H1 (cell line): ENCODE results near the gene UBAP1. TPM values are rescaled to one million over a fixed set of nuclear protein-coding genes. Genes with fewer than 3 reads are reported as not detected.

Source experiments
- CTCF ChIA-PET: fragments of 300-600 bp; sonication (Branson Sonifier 250); formaldehyde crosslinking; loops from one replicate; lab custom pipeline; 2021; ENCODE audit not compliant: partially characterized antibody; lab: Charles Lee
- POLR2A ChIA-PET: fragments of 300-600 bp; sonication (Branson Sonifier 250); formaldehyde crosslinking; loops from one replicate; lab custom pipeline; 2021; ENCODE audit warnings: inconsistent platforms; ENCODE audit not compliant: partially characterized antibody; lab: Charles Lee
- DNase-seq, 2 experiments: peaks; one replicate each; pipeline versions ENCODE4 v3.0.0 to v3.0.0-alpha.2; 2010 to 2022; ENCODE audit warnings: low spot score in 2 of 2, low read depth in 1 of 2, mixed read lengths in 1 of 2
- FAIRE-seq: peaks from 2 replicates; lab custom pipeline; 2011; peaks lifted over from hg19 to GRCh38; lab: Jason Lieb, UNC
- H2AFZ ChIP-seq: 2 replicates; pipeline ENCODE4 v1.8.1; 2012; ENCODE audit warnings: low read length, inconsistent platforms
- H2AK5ac ChIP-seq: 2 replicates; pipeline ENCODE4 v1.6.1; 2013; ENCODE audit warnings: low read depth, low read length
- H2BK120ac ChIP-seq: replicated peaks from 2 replicates; pipeline ENCODE3; 2013; ENCODE audit warnings: low read depth, low read length, inconsistent platforms
- H2BK12ac ChIP-seq: 2 replicates; pipeline ENCODE4 v1.6.1; 2013; ENCODE audit warnings: low read depth, low read length
- H2BK15ac ChIP-seq: 2 replicates; pipeline ENCODE4 v1.6.1; 2013; ENCODE audit warnings: low read length
- H2BK20ac ChIP-seq: 2 replicates; pipeline ENCODE4 v1.6.1; 2013; ENCODE audit warnings: low read length
- H2BK5ac ChIP-seq: 2 replicates; pipeline ENCODE4 v1.6.1; 2013; ENCODE audit warnings: low read depth, low read length
- H3K14ac ChIP-seq: 2 replicates; pipeline ENCODE4 v1.6.1; 2013; ENCODE audit warnings: inconsistent platforms; ENCODE audit not compliant: insufficient read length
- H3K18ac ChIP-seq: 2 replicates; pipeline ENCODE4 v1.6.1; 2013; ENCODE audit warnings: low read length; ENCODE audit errors: extremely low read depth
- H3K23ac ChIP-seq: 2 replicates; pipeline ENCODE4 v1.6.1; 2013; ENCODE audit warnings: inconsistent platforms; ENCODE audit not compliant: insufficient read length
- H3K23me2 ChIP-seq: 2 replicates; pipeline ENCODE4 v1.6.1; 2013; ENCODE audit warnings: low read depth, low read length
- H3K27ac ChIP-seq: 2 replicates; pipeline ENCODE4 v1.6.1; 2011; ENCODE audit warnings: low read depth, low read length, inconsistent platforms
- H3K27me3 ChIP-seq, 4 experiments: replicated peaks in 1 of 4; 1 replicate in 1 of 4; 2 replicates in 3 of 4; pipeline versions ENCODE4 v1.6.1 to v1.8.1; 2011 to 2013; ENCODE audit warnings: low read length in 3 of 4, mild to moderate bottlenecking in 3 of 4, inconsistent platforms in 2 of 4, mixed read lengths in 2 of 4, moderate library complexity in 1 of 4; ENCODE audit not compliant: control insufficient read depth in 3 of 4, insufficient read depth in 3 of 4; ENCODE audit errors: extremely low read depth in 1 of 4
- H3K36me3 ChIP-seq, 4 experiments: 2 replicates each; pipeline versions ENCODE4 v1.6.1 to v1.8.1; 2011 to 2013; ENCODE audit warnings: mild to moderate bottlenecking in 4 of 4, low read length in 3 of 4, moderate library complexity in 2 of 4, control low read depth in 1 of 4, inconsistent platforms in 1 of 4; ENCODE audit not compliant: insufficient read depth in 4 of 4, control insufficient read depth in 2 of 4
- H3K4ac ChIP-seq: replicated peaks from 2 replicates; pipeline ENCODE3; 2013; ENCODE audit warnings: low read length, low read depth, mixed read lengths, inconsistent platforms; ENCODE audit not compliant: insufficient read length
- H3K4me1 ChIP-seq, 4 experiments: replicated peaks in 1 of 4; 1 replicate in 1 of 4; 2 replicates in 3 of 4; pipeline versions ENCODE4 v1.6.1 to v1.8.1; 2011 to 2013; ENCODE audit warnings: low read length in 3 of 4, inconsistent platforms in 2 of 4, mixed read lengths in 1 of 4; ENCODE audit not compliant: insufficient read depth in 4 of 4, control insufficient read depth in 3 of 4
- H3K4me2 ChIP-seq, 2 experiments: 2 replicates each; pipeline versions ENCODE4 v1.6.1 to v1.8.1; 2011 to 2013; ENCODE audit warnings: low read depth in 2 of 2, low read length in 2 of 2, control low read depth in 1 of 2, inconsistent platforms in 1 of 2, mild to moderate bottlenecking in 1 of 2; ENCODE audit not compliant: insufficient read depth in 1 of 2
- H3K4me3 ChIP-seq, 4 experiments: fragments of 200-600, 300-600 bp in 1 of 4; sonication (generic), shearing (Covaris generic), sonication (Bioruptor Twin) in 1 of 4; 2 replicates each; pipeline versions ENCODE4 v1.5.1 to v1.8.1; 2011 to 2016; ENCODE audit warnings: low read length in 4 of 4, low read depth in 3 of 4, control low read depth in 2 of 4, inconsistent platforms in 2 of 4, mild to moderate bottlenecking in 2 of 4, mixed read lengths in 1 of 4, moderate library complexity in 1 of 4; ENCODE audit not compliant: insufficient read depth in 2 of 4; ENCODE audit errors: extremely low read depth in 1 of 4
- H3K56ac ChIP-seq: replicated peaks from 2 replicates; pipeline ENCODE3; 2013; ENCODE audit warnings: low read depth, mild to moderate bottlenecking, mixed read lengths, low read length, inconsistent platforms; ENCODE audit not compliant: insufficient read length
- H3K79me1 ChIP-seq: 2 replicates; pipeline ENCODE4 v1.6.1; 2013; ENCODE audit warnings: low read depth, low read length, control low read depth
- H3K79me2 ChIP-seq, 2 experiments: 2 replicates each; pipeline versions ENCODE4 v1.6.1 to v1.8.1; 2012 to 2013; ENCODE audit warnings: low read length in 2 of 2, mild to moderate bottlenecking in 2 of 2, inconsistent platforms in 1 of 2; ENCODE audit not compliant: insufficient read depth in 2 of 2, control insufficient read depth in 1 of 2
- H3K9ac ChIP-seq, 4 experiments: replicated peaks in 1 of 4; 1 replicate in 1 of 4; 2 replicates in 3 of 4; pipeline versions ENCODE4 v1.6.1 to v1.8.1; 2011 to 2013; ENCODE audit warnings: low read depth in 3 of 4, low read length in 3 of 4, control low read depth in 2 of 4, mild to moderate bottlenecking in 2 of 4, moderate library complexity in 2 of 4, inconsistent platforms in 1 of 4; ENCODE audit errors: extremely low read depth in 1 of 4
- H3K9me3 ChIP-seq, 2 experiments: 2 replicates each; pipeline versions ENCODE4 v1.6.1 to v1.8.1; 2012 to 2013; ENCODE audit warnings: mild to moderate bottlenecking in 2 of 2, moderate library complexity in 2 of 2, control low read depth in 1 of 2, inconsistent platforms in 1 of 2, low read depth in 1 of 2, low read length in 1 of 2, mixed read lengths in 1 of 2; ENCODE audit not compliant: insufficient read depth in 2 of 2
- H4K20me1 ChIP-seq, 2 experiments: replicated peaks in 1 of 2; 2 replicates each; pipeline versions ENCODE3 to v1.8.1; 2011 to 2013; ENCODE audit warnings: inconsistent platforms in 2 of 2, low read length in 2 of 2, mild to moderate bottlenecking in 1 of 2; ENCODE audit not compliant: insufficient read depth in 2 of 2, control insufficient read depth in 1 of 2
- H4K5ac ChIP-seq: 2 replicates; pipeline ENCODE4 v1.6.1; 2013; ENCODE audit warnings: low read length, low read depth, mixed read lengths, inconsistent platforms; ENCODE audit not compliant: insufficient read length
- H4K8ac ChIP-seq: 2 replicates; pipeline ENCODE4 v1.8.0; 2013; ENCODE audit warnings: mild to moderate bottlenecking, moderate library complexity, low read length, inconsistent platforms; ENCODE audit not compliant: insufficient read depth; ENCODE audit errors: extremely low read depth
- H4K91ac ChIP-seq: replicated peaks from 2 replicates; pipeline ENCODE3; 2013; ENCODE audit warnings: low read length, mixed read lengths, inconsistent platforms; ENCODE audit not compliant: insufficient read length
- GABPA ChIP-seq: IDR thresholded peaks from 2 replicates; pipeline ENCODE4 v1.6.1; 2011; ENCODE audit warnings: mild to moderate bottlenecking, low read length, moderate library complexity, borderline replicate concordance; ENCODE audit not compliant: insufficient read depth
- POU5F1 ChIP-seq: IDR thresholded peaks from 2 replicates; pipeline ENCODE4 v1.6.1; 2011; ENCODE audit warnings: low read depth, mild to moderate bottlenecking, low read length, moderate library complexity
- RNF2 ChIP-seq: fragments of 200-900, 300-1000 bp; sonication (generic); IDR thresholded peaks from 2 replicates; pipeline ENCODE4 v1.7.1; 2016; ENCODE audit warnings: borderline replicate concordance, low read depth, mild to moderate bottlenecking, antibody characterized with exemption, low read length; ENCODE audit not compliant: poor library complexity, severe bottlenecking; ENCODE audit errors: missing control alignments
- SRF ChIP-seq: IDR thresholded peaks from 2 replicates; pipeline ENCODE4 v1.6.1; 2011; ENCODE audit warnings: mild to moderate bottlenecking, low read depth, low read length, moderate library complexity
- WGBS, 2 experiments: shearing (Covaris generic) in 1 of 2; methylation state at CpG; one replicate each; pipeline versions ENCODE4 v1.1.6 to v1.1.7; 2013 to 2015; ENCODE audit warnings: low lambda C conversion rate in 2 of 2, mixed read lengths in 2 of 2, inconsistent platforms in 1 of 2, low coverage in 1 of 2, missing lambda C conversion rate in 1 of 2; ENCODE audit not compliant: insufficient replicate concordance in 2 of 2, insufficient coverage in 1 of 2, insufficient read length in 1 of 2; ENCODE audit errors: extremely low coverage in 1 of 2, missing lambda C conversion rate in 1 of 2; 5-methylcytosine and 5-hydroxymethylcytosine counted together
- polyA plus RNA-seq, 7 experiments: library from polyadenylated mRNA; depleted of rRNA in 3 of 7; stranded (reverse) in 5 of 7; unstranded in 2 of 7; fragments of >200 nt in 5 of 7; fragments of 200-250 nt in 2 of 7; gene quantifications; 1 replicate in 5 of 7; 2 replicates in 1 of 7; 4 replicates in 1 of 7; pipeline versions ENCODE4 v1.2.1 to v1.2.3, GENCODE V29; 2011 to 2013; ENCODE audit warnings: missing spikeins in 2 of 7, mixed read lengths in 2 of 7
- total RNA-seq: library from RNA; stranded (reverse); fragmentation: NEBNext Ultra II Directional; extraction: Animal tissue kit (Norgen Biotek cat#: 25700); gene quantifications from 2 replicates; pipeline ENCODE4 v1.2.1, GENCODE V29; 2021
- TF ChIP-seq, protein P1 (sequence below), 3 experiments: IDR thresholded peaks; 1 replicate in 2 of 3; 2 replicates in 1 of 3; pipeline versions ENCODE4 v1.5.1 to v1.6.1; 2011; ENCODE audit warnings: low read length in 3 of 3, mild to moderate bottlenecking in 3 of 3, inconsistent platforms in 2 of 3, low read depth in 1 of 3, moderate library complexity in 1 of 3; ENCODE audit not compliant: insufficient read depth in 1 of 3; ENCODE audit errors: control extremely low read depth in 1 of 3
- TF ChIP-seq, protein P2 (sequence below): IDR thresholded peaks from 2 replicates; pipeline ENCODE4 v1.6.1; 2012; ENCODE audit warnings: inconsistent platforms

Gene UBAP1
- total and polyA plus RNA-seq, 2 of the 8 experiments (the other 6 are each of a cell fraction or from before 2014, with no cell fraction given): 31.3 to 31.4 TPM

DNA sequence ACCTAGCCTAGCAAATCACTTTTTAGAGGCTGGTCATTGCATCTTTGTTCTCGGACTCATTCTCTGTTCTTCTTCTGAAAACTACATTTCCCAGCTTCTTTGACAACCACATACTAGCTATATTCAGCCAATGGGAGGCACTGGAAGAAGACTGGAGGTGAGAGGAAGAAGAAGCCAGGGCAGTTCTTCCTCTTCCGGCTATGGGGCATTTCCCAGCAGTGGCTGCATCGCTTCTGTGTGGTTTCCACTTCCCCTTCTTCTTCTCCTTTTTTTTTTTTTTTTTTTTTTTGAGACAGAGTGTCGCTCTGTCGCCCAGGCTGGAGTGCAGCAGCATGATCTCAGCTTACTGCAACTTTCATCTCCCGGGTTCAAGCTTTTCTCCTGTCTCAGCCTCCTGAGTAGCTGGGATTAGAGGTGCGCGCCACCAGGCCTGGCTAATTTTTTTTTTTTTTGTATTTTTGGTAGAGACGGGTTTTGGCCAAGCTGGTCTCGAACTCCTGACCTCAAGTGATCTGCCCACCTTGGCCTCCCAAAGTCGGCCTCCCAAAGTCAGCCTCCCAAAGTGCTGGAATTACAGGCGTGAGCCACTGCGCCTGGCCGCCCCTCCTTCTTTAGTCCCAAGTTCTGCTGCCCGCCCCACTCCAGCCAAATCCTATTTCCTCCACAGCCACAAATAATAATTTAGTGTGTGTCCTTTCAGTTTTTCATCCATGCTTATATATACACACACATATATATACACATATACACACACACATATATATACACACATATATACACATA, 6.9 kb upstream of the UBAP1 start:
- Histone ChIP-seq H4K8ac (no peak overlapping the region), H3K23me2 (no peaks in the 10 kb centered on the region), H3K27ac (no peak overlapping the region), H2AFZ (no peak overlapping the region), H2BK5ac (no peak overlapping the region), H3K9me3 (no peaks in the 10 kb centered on the region), H3K9ac (no peak overlapping the region), H4K91ac (no peak overlapping the region), H3K36me3 (no peaks in the 10 kb centered on the region), H2AK5ac (no peak overlapping the region), H2BK12ac (no peak overlapping the region), H3K4me3 (no peak overlapping the region), H3K14ac (no peak overlapping the region), H3K4ac (no peak overlapping the region), H2BK15ac (no peak overlapping the region), H2BK120ac (no peak overlapping the region), H3K56ac (no peak overlapping the region), H2BK20ac (no peak overlapping the region), H4K5ac (no peak overlapping the region), H3K23ac (no peak overlapping the region), H4K20me1 (no peaks in the 10 kb centered on the region), H3K27me3 (no peaks in the 10 kb centered on the region), H3K18ac (no peak overlapping the region), H3K4me1 (no peaks in the 10 kb centered on the region), H3K79me2 (no peaks in the 10 kb centered on the region), H3K4me2 (no peak overlapping the region)
- no peak for FAIRE-seq
- WGBS, 2 experiments: 93% methylated on average over 13 of the region's 15 CpGs; no CpG with 5 or more reads in 1 of the 2 experiments
- no peak for DNase-seq
- ChIA-PET CTCF (interaction anchor here (0.6 to 3.1 kb wide), 3 partner anchors 17 to 110 kb away, joined by 3 to 11 read pairs (median 4); no protein-coding TSS in a partner anchor), POLR2A (interaction anchor here (0.5 to 1.3 kb wide), 3 partner anchors 10 to 115 kb away, joined by 3 to 4 read pairs (median 4); no protein-coding TSS in a partner anchor)
- TF ChIP-seq, protein P1, sequence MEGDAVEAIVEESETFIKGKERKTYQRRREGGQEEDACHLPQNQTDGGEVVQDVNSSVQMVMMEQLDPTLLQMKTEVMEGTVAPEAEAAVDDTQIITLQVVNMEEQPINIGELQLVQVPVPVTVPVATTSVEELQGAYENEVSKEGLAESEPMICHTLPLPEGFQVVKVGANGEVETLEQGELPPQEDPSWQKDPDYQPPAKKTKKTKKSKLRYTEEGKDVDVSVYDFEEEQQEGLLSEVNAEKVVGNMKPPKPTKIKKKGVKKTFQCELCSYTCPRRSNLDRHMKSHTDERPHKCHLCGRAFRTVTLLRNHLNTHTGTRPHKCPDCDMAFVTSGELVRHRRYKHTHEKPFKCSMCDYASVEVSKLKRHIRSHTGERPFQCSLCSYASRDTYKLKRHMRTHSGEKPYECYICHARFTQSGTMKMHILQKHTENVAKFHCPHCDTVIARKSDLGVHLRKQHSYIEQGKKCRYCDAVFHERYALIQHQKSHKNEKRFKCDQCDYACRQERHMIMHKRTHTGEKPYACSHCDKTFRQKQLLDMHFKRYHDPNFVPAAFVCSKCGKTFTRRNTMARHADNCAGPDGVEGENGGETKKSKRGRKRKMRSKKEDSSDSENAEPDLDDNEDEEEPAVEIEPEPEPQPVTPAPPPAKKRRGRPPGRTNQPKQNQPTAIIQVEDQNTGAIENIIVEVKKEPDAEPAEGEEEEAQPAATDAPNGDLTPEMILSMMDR (IDR thresholded peaks at IDR 0.05; ENCODE audit: control extremely low read depth in 1 of 3, insufficient read depth in 1 of 3, low read depth in 1 of 3, low read length in 3 of 3): no peak
- TF ChIP-seq, protein P2, sequence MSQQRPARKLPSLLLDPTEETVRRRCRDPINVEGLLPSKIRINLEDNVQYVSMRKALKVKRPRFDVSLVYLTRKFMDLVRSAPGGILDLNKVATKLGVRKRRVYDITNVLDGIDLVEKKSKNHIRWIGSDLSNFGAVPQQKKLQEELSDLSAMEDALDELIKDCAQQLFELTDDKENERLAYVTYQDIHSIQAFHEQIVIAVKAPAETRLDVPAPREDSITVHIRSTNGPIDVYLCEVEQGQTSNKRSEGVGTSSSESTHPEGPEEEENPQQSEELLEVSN: no peak
- TF ChIP-seq GABPA (no peak), RNF2 (no peak), SRF (no peak), POU5F1 (no peak)
- TF ChIP-seq, all 59 proteins: peak for 0
- no peaks in the 10 kb centered on the region for H3K79me1 ChIP-seq
